ENCODE measurements around the gene ABCA2.

The ABCA2 gene, protein sequence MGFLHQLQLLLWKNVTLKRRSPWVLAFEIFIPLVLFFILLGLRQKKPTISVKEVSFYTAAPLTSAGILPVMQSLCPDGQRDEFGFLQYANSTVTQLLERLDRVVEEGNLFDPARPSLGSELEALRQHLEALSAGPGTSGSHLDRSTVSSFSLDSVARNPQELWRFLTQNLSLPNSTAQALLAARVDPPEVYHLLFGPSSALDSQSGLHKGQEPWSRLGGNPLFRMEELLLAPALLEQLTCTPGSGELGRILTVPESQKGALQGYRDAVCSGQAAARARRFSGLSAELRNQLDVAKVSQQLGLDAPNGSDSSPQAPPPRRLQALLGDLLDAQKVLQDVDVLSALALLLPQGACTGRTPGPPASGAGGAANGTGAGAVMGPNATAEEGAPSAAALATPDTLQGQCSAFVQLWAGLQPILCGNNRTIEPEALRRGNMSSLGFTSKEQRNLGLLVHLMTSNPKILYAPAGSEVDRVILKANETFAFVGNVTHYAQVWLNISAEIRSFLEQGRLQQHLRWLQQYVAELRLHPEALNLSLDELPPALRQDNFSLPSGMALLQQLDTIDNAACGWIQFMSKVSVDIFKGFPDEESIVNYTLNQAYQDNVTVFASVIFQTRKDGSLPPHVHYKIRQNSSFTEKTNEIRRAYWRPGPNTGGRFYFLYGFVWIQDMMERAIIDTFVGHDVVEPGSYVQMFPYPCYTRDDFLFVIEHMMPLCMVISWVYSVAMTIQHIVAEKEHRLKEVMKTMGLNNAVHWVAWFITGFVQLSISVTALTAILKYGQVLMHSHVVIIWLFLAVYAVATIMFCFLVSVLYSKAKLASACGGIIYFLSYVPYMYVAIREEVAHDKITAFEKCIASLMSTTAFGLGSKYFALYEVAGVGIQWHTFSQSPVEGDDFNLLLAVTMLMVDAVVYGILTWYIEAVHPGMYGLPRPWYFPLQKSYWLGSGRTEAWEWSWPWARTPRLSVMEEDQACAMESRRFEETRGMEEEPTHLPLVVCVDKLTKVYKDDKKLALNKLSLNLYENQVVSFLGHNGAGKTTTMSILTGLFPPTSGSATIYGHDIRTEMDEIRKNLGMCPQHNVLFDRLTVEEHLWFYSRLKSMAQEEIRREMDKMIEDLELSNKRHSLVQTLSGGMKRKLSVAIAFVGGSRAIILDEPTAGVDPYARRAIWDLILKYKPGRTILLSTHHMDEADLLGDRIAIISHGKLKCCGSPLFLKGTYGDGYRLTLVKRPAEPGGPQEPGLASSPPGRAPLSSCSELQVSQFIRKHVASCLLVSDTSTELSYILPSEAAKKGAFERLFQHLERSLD (N-terminal part only)
- total RNA-seq, result 115 to 290 (median 175) reads per million in 4 experiments

- DNase-seq, result no peak
Observed at GRCh38 chr9:137027369-137028262, at the start of gene ABCA2. Gene ABCA2, minus strand, starts transcription at chr9:137028237. Its CDS starts 97 bp downstream, at chr9:137028140.

DNA sequence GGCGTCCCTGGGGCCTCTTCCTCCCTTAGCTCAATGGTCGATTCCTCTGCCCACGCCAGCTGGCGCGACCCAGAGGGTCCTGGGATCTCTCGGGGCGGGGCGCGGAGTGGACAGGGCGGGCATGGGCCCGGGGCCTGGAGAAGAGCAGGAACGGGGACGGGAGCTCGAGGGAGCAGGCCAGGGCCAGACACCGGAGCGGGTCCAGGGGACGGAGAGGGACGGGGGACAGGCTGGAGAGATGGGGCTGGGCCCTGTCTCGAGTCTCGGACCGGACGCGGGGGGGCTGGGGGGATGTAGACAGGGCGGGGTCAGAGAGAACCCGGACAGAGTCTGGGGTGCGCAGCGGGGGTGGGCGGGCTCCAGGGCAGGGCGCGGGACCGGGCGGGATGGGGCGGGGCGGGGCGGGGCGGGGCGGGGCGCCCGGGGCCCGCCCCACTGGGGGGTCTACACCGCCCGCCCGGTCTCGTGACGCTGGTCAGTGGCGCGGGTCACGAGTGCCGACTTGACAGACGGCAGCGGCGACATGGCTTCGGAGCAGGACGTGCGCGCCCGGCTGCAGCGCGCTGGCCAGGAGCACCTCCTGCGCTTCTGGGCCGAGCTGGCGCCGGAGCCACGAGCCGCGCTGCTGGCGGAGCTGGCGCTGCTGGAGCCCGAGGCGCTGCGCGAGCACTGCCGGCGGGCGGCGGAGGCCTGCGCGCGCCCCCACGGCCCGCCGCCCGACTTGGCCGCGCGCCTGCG lies 49.1 kb upstream of the ABCA2 start, which contains the start of gene UAP1L1:
TSS of gene UAP1L1 (plus strand) at position 508 of the 738 bp plus-strand sequence. CDS start at position 524, 16 bp downstream.
- peak; percentile 37 for DNase-seq

GRCh38 chr9:137076636-137077009 lies 48.6 kb upstream of the ABCA2 start:
- DNase-seq, result no peak

- DNase-seq, result no peak
Observed at GRCh38 chr9:137075275-137075775, 47.3 kb upstream of the ABCA2 start.

DNA sequence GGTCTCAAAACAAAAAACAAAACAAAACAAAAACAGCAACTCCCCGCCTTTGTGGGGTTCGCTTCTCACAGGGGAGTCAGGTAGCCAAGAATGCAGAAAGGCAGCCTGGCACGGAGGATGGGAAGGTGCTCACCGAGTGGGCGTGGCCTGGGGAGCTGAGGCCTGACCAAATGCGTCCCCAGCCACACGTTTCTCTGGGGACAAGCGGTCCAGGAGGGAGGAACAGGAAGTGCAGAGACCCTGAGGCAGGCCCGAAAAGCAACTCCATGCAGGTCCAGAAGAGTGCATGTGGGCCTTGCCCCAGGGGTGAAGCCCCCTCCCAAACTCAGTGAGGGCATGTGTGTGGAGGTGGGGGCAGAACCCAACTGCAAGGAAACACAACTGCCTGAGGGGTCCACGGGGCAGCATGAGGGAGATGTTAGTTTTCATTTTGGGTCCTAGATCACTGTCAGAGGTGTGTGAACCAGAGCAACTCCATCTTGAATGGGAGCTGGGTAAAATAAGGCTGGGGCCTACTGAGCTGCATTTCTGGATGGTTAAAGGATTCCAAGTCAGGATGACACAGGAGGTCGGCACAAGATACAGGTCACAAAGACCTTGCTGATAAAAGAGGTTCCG lies 46.7 kb upstream of the ABCA2 start:
- no peak for DNase-seq

- no peak for DNase-seq
Observed at GRCh38 chr9:137073992-137074399, 46.0 kb upstream of the ABCA2 start.

DNA sequence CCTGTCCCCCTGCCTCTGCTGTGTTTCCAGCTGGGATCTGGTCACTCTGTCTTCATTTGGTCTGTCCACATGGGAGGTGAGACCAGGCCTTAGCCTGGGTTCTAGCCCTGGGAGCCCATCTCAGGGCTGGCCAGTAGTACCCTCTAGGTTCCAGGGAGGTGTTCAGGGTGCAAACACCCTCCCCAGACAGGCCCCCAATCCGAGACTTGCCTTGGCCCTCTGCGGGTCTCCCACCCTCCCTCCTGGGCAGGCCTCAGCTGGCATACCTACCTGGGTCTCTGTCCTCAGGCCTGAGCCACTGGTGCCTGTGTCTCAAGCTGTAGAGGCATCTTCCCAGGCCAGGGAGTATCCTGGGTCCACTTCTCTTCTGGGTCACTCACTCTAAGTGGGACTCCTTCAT lies 43.2 kb upstream of the ABCA2 start:
- no peak for DNase-seq

DNA sequence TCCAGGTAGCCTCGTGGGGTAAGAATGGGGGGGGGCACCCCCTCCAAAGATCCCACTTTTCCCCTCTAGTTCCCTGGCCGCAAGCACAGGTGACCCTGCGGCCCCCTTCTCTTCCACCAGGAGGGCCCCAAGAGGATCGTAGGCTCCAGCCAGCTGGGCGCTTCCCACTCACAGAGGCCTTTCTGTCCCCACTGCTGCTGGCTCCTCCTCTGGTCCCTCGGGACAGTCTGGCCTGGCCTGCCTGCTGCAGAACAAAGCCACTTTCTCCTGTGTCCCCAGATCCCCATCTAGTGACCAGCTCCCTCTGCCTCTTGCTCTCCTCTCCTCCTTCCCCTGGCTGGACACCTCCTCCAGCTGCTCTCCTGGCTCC lies 42.9 kb upstream of the ABCA2 start:
- DNase-seq, result no peak

- DNase-seq, result peak; percentile 76
Observed at GRCh38 chr9:137070201-137070905, 42.3 kb upstream of the ABCA2 start, which contains the start of gene SAPCD2. Gene SAPCD2, minus strand, starts transcription at chr9:137070557. Its CDS starts 97 bp downstream, at chr9:137070460.

DNA sequence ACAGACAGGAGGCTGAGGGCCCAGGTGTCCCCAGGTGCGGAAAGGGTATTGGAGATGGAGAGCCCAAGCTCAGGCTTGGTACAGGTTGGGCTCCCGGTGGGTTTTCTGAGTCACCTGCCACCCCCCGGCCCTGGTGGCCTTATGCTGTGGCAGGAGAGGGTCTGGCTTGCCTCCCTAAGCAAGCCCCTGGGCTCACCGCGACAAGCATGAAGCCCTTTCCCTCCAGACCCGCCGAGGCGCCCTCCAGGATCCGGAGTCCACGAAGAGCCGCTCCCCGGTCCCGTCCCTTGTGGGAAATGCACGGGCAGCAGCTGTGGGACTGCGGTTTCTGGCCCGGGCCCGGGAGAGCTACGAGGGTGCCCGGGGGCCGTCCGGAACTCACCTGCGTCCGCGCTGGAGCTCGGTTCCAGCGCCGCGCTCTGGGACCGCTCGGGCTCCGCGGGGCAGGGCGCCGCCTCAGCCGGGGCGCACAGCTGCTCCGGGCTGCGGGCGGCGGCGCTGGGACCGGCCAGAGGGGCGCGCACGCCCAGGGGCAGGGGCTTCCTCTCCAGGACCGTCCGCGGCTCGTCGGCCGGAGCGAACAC lies 41.6 kb upstream of the ABCA2 start:
- no peak for DNase-seq

DNA sequence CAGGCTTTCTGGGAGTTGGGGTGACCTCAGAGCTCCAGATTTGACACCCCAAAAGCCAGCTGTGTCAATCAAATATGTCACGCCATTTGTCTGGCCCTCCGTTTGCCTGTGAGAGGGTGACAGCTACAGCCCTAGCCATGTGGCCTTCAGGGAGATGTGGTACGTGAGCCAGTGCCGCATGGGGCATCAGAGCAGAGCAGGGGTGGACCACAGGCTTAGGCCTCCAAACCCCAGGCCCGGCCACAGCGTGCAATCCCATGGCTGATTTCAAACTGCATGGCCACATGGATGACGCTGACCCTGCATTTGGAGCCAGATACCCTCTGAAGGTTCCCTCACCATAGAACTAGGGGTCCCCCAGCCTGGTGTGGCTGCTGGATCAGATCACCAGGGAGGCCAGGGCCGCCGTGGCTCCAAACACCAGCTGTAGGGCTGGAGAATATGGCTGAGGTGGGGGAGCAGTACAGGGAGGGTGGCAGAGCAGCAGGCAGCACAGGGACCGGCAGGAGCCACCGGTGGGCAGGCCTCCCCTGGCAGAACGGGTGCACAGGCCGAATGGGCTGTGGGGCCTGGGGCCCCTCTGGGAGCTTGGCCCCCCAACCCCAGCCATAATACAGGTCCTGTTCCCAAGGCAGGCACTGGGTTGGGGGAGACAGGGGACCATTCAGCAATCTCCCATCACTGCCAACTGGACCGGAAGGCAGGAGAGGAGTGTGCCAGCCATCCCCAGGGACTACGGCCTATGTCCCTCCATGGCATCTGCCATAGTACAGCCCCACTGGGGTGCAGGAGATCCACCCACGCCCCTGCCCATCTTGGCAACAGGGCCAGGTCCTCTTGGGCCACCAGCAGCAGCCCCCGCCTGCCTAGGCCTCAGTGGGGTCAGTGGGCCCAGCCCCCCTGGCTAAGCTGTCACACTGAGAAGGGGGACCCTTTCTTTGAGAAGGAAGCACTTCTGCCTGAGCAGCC lies 40.8 kb upstream of the ABCA2 start:
- DNase-seq, result no peak

- DNase-seq, result peak; percentile 76
Observed at GRCh38 chr9:137067860-137068538, 40.0 kb upstream of the ABCA2 start.

GRCh38 chr9:137066096-137066861 lies 38.2 kb upstream of the ABCA2 start:
- no peak for DNase-seq

GRCh38 chr9:137065336-137065967 lies 37.4 kb upstream of the ABCA2 start:
- no peak for DNase-seq

DNA sequence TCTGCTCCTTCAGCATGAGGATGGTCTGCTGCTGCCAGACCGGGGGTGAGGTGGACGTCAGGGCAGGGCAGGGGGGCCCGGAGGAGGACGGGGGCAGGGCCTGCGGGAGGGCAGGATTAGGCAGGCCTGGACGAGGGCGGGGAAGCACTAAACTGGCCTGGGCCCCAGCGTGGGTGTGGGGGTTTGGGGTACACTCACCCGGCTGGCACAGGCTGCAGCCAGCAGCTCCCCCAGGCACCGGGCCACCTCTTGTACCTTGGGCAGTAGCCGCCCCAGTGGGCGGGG lies 36.8 kb upstream of the ABCA2 start:
- DNase-seq, result no peak
